Transverse colon (tissue), 4 donors: ENCODE measurements around the gene BEST2.

Experiments
- EP300 ChIP-seq: sonication (generic); formaldehyde crosslinking; IDR thresholded peaks from one replicate; pipeline ENCODE4 v1.6.1; 2017; ENCODE audit warnings: antibody characterized with exemption, low read depth
- POLR2A ChIP-seq: fragments of 450-650 bp; IDR thresholded peaks from one replicate; pipeline ENCODE4 v1.6.1; 2016; ENCODE audit warnings: antibody characterized with exemption, mild to moderate bottlenecking, moderate library complexity
- POLR2AphosphoS5 ChIP-seq, 3 donors: sonication (generic); formaldehyde crosslinking; IDR thresholded peaks; one replicate each; pipeline ENCODE4 v1.6.1; 2016; ENCODE audit warnings: antibody characterized with exemption in 3 of 3
- TF ChIP-seq, protein P1 (sequence below), 5 experiments: fragments of 200-600 bp in 3 of 5; fragments of 450-650 bp in 2 of 5; sonication (generic) in 3 of 5; IDR thresholded peaks; 1 replicate in 2 of 5; 2 replicates in 3 of 5; pipeline ENCODE4 v1.5.1; 2016 to 2017; ENCODE audit warnings: antibody characterized with exemption in 5 of 5, inconsistent platforms in 3 of 5, mild to moderate bottlenecking in 2 of 5, moderate library complexity in 1 of 5

DNA sequence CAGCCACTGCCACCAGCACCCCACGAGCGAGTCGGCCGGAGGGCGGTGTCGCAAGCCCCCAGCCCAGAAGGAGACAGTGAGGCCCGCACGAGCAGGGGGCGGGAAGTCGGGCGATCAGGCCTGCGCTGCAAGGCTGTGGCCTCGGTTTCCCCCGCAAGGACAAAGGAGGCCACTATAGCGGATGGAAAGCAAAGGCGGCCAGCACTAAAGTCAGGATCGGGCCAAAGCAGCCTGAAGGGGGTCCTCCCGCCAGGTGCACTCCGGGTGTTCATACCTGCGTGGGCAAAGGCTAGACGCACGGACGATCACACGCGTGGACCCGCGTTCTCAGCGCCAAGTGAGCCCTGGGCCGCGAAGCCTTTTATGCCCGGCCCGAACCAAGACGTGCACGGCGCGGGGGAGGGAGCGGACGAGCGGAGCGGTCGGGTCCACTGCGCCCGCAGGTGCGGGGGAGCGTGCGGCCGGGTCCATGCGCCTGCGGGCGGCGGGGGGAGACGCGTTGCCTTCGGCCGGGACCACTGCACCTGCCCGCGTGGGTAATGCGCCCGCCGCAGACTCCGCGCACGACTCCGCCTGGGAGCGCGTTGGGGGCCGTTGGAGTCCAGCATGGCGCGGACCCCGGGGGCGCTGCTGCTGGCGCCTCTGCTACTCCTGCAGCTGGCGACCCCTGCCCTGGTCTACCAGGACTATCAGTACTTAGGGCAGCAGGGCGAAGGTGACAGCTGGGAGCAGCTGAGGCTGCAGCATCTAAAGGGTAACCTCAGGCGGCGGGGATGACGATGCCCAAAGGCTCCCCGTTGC is 50.1 kb downstream of the BEST2 start, which contains the start of the genes PRDX2 and THSD8:
- TF ChIP-seq, protein P1, sequence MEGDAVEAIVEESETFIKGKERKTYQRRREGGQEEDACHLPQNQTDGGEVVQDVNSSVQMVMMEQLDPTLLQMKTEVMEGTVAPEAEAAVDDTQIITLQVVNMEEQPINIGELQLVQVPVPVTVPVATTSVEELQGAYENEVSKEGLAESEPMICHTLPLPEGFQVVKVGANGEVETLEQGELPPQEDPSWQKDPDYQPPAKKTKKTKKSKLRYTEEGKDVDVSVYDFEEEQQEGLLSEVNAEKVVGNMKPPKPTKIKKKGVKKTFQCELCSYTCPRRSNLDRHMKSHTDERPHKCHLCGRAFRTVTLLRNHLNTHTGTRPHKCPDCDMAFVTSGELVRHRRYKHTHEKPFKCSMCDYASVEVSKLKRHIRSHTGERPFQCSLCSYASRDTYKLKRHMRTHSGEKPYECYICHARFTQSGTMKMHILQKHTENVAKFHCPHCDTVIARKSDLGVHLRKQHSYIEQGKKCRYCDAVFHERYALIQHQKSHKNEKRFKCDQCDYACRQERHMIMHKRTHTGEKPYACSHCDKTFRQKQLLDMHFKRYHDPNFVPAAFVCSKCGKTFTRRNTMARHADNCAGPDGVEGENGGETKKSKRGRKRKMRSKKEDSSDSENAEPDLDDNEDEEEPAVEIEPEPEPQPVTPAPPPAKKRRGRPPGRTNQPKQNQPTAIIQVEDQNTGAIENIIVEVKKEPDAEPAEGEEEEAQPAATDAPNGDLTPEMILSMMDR (IDR thresholded peaks at IDR 0.05), result peak in 2 of 5 experiments; percentile 16 to 34
- TF ChIP-seq POLR2AphosphoS5 (IDR thresholded peaks at IDR 0.05) (peak; percentile 97 to 99 (median 98)), POLR2A (peak; percentile 98), EP300 (no peak)
